Inflammatory macrophage treated with lipopolysaccharide for 4 hours (primary cell): ENCODE measurements around the gene TOGARAM2.
"Not testable (repeated sequence)": the region's sequence is repeated elsewhere in the genome, so short reads cannot be mapped to it uniquely, and the experiment has no call there.

Source experiments
- DNase-seq: peaks from one replicate; pipeline ENCODE4 v3.0.0-alpha.2; 2020

Gene TOGARAM2

GRCh38 chr2:29080886-29081743 is 100.0 kb downstream of the TOGARAM2 start:
- peak; percentile 97 for DNase-seq

GRCh38 chr2:29082804-29083495 is 101.9 kb downstream of the TOGARAM2 start:
- DNase-seq = no peak

DNA sequence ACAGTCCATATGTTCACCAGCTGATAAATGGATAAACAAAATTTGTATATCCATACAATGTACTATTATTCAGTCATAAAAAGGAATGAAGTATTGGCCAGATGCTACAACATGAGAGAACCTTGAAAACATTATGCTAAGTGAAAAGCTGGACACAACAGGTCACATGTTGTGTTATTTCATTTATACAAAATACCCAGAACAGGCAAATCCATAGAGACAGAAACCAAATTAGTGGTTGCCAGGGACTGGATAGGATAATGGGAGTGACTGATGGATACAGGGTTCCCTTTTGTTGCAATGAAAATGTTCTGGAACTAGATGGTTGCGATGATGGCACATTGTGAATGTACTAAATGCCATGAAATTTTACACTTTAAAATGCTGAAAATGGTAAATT is 103.5 kb downstream of the TOGARAM2 start:
- DNase-seq = no peak

- not testable (repeated sequence) for DNase-seq
These were observed 109.2 kb downstream of the TOGARAM2 start for GRCh38 chr2:29090311-29090710.

GRCh38 chr2:29096969-29097368 is 115.9 kb downstream of the TOGARAM2 start:
- no peak for DNase-seq

DNA sequence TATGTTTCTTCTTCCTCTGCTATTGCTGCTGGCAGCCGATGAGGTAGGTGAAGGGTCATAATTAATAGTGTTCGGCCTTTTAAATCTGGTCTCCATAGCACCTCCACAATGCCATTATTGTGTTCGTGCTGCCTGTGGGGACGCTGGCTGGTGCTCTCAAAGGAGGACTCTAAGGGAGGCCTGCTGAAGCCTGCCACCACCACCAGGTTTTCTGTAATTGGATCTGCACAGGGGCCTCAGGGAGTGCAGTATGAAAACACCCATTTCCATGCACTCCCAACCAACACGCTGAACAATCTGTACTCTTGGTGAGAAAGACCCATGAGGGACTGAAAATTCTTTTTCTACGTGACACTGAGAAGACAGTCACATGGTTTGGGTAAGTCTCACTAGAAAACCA is 116.5 kb downstream of the TOGARAM2 start:
- DNase-seq = no peak

GRCh38 chr2:29100564-29100963 is 119.5 kb downstream of the TOGARAM2 start:
- no peak for DNase-seq
